ENCODE results near the gene TSPY1. TPM values are rescaled to one million over a fixed set of nuclear protein-coding genes. Genes with fewer than 3 reads are reported as not detected.
"Not testable (repeated sequence)": the region's sequence is repeated elsewhere in the genome, so short reads cannot be mapped to it uniquely, and the experiment has no call there.

The TSPY1 gene
- total RNA-seq = not detected in 3 replicates

DNA sequence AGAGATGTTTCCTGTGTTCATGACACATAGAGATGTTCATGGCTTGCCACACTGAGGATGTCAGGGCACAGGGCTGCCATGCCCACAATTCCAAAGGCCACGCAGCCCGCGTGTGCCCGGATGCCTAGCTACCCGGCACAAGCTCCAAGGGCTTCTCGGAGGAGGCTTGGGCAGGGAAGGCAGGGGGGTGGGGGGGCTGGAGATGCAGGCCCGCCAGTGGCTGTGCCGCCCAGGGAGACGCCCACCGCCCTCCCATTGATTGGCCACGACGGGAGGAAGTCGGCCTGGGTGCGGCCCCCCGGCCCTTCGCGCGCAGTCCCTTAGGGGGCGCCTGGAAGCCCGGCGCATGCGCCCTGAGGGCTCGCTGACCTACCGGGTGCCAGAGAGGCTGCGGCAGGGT lies at the start of gene TSPY1:
Gene TSPY1, plus strand, starts transcription at position 301 of the 400 bp plus-strand sequence. Its CDS starts 46 bp downstream, at position 347.
- not testable (repeated sequence) for H3K27me3 Mint-ChIP-seq (ENCODE audit: low read depth); H3K36me3 Mint-ChIP-seq; H3K9me3 Mint-ChIP-seq; H3K4me1 Mint-ChIP-seq; DNase-seq (ENCODE audit: low spot score in 2 of 2, unreplicated experiment in 2 of 2); H3K4me3 Mint-ChIP-seq; H3K27ac Mint-ChIP-seq

DNA sequence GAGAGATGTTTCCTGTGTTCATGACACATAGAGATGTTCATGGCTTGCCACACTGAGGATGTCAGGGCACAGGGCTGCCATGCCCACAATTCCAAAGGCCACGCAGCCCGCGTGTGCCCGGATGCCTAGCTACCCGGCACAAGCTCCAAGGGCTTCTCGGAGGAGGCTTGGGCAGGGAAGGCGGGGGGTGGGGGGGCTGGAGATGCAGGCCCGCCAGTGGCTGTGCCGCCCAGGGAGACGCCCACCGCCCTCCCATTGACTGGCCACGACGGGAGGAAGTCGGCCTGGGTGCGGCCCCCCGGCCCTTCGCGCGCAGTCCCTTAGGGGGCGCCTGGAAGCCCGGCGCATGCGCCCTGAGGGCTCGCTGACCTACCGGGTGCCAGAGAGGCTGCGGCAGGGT lies 20.2 kb downstream of the TSPY1 start, which contains the start of gene TSPY9:
Gene TSPY9, plus strand, starts transcription at position 301 of the 400 bp plus-strand sequence. Its CDS starts 46 bp downstream, at position 347.
- not testable (repeated sequence) for H3K27me3 Mint-ChIP-seq (ENCODE audit: low read depth); H3K9me3 Mint-ChIP-seq; H3K4me1 Mint-ChIP-seq; H3K4me3 Mint-ChIP-seq; H3K36me3 Mint-ChIP-seq; H3K27ac Mint-ChIP-seq; DNase-seq (ENCODE audit: low spot score in 2 of 2, unreplicated experiment in 2 of 2)

GRCh38 chrY:9504396-9504795 lies 37.6 kb downstream of the TSPY1 start:
- H3K4me3 Mint-ChIP-seq; H3K27me3 Mint-ChIP-seq (ENCODE audit: low read depth); H3K4me1 Mint-ChIP-seq; H3K9me3 Mint-ChIP-seq; H3K36me3 Mint-ChIP-seq; DNase-seq (ENCODE audit: low spot score in 2 of 2, unreplicated experiment in 2 of 2); H3K27ac Mint-ChIP-seq: not testable (repeated sequence)

DNA sequence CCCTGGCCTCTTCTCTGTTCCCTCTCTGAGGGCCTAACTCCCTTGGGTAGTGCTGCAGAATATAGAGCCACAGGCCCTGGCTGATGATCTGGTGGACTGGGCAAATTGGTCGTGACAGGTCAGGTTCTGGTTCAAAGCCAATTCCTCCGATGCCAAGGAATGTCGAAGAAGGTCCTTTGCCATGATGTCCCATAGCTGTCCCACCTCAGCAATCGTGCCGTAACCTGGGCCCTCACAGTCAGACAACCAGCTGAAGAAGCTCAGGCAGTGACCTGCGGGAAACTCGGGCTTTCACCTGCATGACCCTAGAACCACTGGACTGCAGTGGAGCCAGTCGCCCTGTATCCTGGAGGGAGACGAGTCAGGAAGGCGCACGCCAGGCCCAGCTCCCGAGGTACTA lies 49.5 kb downstream of the TSPY1 start:
- not testable (repeated sequence) for H3K9me3 Mint-ChIP-seq; H3K27me3 Mint-ChIP-seq (ENCODE audit: low read depth); H3K36me3 Mint-ChIP-seq; H3K4me1 Mint-ChIP-seq; H3K27ac Mint-ChIP-seq; H3K4me3 Mint-ChIP-seq; DNase-seq (ENCODE audit: low spot score in 2 of 2, unreplicated experiment in 2 of 2)

Other genes starting within 250 kb of the TSPY1 start
- gene TSPY4, start 129.5 kb upstream of the TSPY1 start, total RNA-seq = not detected in 3 replicates
- not detected in 3 replicates for gene TSPY8, start 109.2 kb upstream of the TSPY1 start, total RNA-seq
- not detected in 3 replicates for gene TSPY3, start 68.5 kb upstream of the TSPY1 start, total RNA-seq
- not detected in 3 replicates for gene TSPY9, start 20.3 kb downstream of the TSPY1 start, total RNA-seq
- gene TSPY10, start 60.9 kb downstream of the TSPY1 start, total RNA-seq = not detected in 3 replicates

All from mesothelial cell of epicardium (in vitro differentiated cells).